ENCODE measurements around the gene YTHDF1.

- TF ChIP-seq, protein P1, sequence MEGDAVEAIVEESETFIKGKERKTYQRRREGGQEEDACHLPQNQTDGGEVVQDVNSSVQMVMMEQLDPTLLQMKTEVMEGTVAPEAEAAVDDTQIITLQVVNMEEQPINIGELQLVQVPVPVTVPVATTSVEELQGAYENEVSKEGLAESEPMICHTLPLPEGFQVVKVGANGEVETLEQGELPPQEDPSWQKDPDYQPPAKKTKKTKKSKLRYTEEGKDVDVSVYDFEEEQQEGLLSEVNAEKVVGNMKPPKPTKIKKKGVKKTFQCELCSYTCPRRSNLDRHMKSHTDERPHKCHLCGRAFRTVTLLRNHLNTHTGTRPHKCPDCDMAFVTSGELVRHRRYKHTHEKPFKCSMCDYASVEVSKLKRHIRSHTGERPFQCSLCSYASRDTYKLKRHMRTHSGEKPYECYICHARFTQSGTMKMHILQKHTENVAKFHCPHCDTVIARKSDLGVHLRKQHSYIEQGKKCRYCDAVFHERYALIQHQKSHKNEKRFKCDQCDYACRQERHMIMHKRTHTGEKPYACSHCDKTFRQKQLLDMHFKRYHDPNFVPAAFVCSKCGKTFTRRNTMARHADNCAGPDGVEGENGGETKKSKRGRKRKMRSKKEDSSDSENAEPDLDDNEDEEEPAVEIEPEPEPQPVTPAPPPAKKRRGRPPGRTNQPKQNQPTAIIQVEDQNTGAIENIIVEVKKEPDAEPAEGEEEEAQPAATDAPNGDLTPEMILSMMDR (IDR thresholded peaks at IDR 0.05; ENCODE audit: low read depth, low read length) = no peak
- no peak for TF ChIP-seq EZH2phosphoT487 (IDR thresholded peaks at IDR 0.05; ENCODE audit: low read depth)
Measured at GRCh38 chr20:63180569-63181185, 35.3 kb downstream of the YTHDF1 start.

Measured in OCI-LY3 (cell line).